ENCODE measurements around the gene RPL18A.

DNA sequence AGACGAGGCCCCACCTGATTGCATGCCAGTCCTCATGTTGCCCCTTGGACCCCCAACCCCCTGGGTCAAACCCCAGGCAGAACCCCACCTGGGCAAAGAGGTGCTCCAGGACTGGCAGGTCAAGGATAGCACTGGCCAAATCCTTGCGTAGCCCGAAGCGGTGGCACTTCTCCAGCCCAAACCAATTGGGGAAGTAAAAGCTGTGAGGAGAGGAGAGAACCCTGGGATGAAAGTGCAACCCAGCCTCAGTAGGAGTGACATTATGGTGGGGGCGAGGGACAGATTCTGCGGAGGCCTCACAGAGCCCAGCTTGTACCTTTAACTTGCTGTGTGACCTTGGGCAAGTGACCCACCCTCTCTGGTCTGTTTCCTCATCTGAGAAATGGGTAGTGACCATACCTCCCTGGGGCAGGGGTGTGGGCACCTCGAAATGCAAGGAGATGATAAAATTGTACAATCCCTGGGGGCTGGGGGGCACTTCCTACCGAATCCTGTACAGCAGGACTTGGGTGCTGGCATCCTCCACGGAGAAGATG, 16.4 kb upstream of the RPL18A start:
- TF ChIP-seq, protein P1, sequence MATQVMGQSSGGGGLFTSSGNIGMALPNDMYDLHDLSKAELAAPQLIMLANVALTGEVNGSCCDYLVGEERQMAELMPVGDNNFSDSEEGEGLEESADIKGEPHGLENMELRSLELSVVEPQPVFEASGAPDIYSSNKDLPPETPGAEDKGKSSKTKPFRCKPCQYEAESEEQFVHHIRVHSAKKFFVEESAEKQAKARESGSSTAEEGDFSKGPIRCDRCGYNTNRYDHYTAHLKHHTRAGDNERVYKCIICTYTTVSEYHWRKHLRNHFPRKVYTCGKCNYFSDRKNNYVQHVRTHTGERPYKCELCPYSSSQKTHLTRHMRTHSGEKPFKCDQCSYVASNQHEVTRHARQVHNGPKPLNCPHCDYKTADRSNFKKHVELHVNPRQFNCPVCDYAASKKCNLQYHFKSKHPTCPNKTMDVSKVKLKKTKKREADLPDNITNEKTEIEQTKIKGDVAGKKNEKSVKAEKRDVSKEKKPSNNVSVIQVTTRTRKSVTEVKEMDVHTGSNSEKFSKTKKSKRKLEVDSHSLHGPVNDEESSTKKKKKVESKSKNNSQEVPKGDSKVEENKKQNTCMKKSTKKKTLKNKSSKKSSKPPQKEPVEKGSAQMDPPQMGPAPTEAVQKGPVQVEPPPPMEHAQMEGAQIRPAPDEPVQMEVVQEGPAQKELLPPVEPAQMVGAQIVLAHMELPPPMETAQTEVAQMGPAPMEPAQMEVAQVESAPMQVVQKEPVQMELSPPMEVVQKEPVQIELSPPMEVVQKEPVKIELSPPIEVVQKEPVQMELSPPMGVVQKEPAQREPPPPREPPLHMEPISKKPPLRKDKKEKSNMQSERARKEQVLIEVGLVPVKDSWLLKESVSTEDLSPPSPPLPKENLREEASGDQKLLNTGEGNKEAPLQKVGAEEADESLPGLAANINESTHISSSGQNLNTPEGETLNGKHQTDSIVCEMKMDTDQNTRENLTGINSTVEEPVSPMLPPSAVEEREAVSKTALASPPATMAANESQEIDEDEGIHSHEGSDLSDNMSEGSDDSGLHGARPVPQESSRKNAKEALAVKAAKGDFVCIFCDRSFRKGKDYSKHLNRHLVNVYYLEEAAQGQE (IDR thresholded peaks at IDR 0.05): no peak
- TF ChIP-seq, protein P2, sequence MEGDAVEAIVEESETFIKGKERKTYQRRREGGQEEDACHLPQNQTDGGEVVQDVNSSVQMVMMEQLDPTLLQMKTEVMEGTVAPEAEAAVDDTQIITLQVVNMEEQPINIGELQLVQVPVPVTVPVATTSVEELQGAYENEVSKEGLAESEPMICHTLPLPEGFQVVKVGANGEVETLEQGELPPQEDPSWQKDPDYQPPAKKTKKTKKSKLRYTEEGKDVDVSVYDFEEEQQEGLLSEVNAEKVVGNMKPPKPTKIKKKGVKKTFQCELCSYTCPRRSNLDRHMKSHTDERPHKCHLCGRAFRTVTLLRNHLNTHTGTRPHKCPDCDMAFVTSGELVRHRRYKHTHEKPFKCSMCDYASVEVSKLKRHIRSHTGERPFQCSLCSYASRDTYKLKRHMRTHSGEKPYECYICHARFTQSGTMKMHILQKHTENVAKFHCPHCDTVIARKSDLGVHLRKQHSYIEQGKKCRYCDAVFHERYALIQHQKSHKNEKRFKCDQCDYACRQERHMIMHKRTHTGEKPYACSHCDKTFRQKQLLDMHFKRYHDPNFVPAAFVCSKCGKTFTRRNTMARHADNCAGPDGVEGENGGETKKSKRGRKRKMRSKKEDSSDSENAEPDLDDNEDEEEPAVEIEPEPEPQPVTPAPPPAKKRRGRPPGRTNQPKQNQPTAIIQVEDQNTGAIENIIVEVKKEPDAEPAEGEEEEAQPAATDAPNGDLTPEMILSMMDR (IDR thresholded peaks at IDR 0.05; ENCODE audit: low read depth, low read length, missing input control): no peak
- no peak for TF ChIP-seq GABPA (IDR thresholded peaks at IDR 0.05 in 1 of 2, conservative IDR thresholded peaks at IDR 0.05 in 1 of 2)
- no peak for TF ChIP-seq HNF4G (IDR thresholded peaks at IDR 0.05)
- TF ChIP-seq, protein P3, sequence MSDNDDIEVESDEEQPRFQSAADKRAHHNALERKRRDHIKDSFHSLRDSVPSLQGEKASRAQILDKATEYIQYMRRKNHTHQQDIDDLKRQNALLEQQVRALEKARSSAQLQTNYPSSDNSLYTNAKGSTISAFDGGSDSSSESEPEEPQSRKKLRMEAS (IDR thresholded peaks at IDR 0.05): no peak
- TF ChIP-seq YY1 (IDR thresholded peaks at IDR 0.05): no peak
- TF ChIP-seq HNF4A (conservative IDR thresholded peaks at IDR 0.05): no peak
- no peak for TF ChIP-seq JUND (IDR thresholded peaks at IDR 0.05)
- no peak for TF ChIP-seq EGR1 (IDR thresholded peaks at IDR 0.05; ENCODE audit: low read depth in 2 of 2)
- no peak for TF ChIP-seq TAF1 (conservative IDR thresholded peaks at IDR 0.05)
- TF ChIP-seq, protein P4, sequence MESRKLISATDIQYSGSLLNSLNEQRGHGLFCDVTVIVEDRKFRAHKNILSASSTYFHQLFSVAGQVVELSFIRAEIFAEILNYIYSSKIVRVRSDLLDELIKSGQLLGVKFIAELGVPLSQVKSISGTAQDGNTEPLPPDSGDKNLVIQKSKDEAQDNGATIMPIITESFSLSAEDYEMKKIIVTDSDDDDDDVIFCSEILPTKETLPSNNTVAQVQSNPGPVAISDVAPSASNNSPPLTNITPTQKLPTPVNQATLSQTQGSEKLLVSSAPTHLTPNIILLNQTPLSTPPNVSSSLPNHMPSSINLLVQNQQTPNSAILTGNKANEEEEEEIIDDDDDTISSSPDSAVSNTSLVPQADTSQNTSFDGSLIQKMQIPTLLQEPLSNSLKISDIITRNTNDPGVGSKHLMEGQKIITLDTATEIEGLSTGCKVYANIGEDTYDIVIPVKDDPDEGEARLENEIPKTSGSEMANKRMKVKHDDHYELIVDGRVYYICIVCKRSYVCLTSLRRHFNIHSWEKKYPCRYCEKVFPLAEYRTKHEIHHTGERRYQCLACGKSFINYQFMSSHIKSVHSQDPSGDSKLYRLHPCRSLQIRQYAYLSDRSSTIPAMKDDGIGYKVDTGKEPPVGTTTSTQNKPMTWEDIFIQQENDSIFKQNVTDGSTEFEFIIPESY (IDR thresholded peaks at IDR 0.05): no peak
- TF ChIP-seq FOXA1 (IDR thresholded peaks at IDR 0.05): no peak
- no peak for TF ChIP-seq RAD21 (IDR thresholded peaks at IDR 0.05)
